ENCODE data around the gene CSTPP1. TPM values are rescaled to one million over a fixed set of nuclear protein-coding genes. Genes with fewer than 3 reads are reported as not detected.

CSTPP1 gene
- 10 to 100 TPM; 13.6 to 14.6 TPM for total RNA-seq

GRCh38 chr11:46936138-46937110 is at the start of gene CSTPP1:
Gene CSTPP1 (plus strand): TSS chr11:46936761. CDS start chr11:46936806, 45 bp downstream.

DNA sequence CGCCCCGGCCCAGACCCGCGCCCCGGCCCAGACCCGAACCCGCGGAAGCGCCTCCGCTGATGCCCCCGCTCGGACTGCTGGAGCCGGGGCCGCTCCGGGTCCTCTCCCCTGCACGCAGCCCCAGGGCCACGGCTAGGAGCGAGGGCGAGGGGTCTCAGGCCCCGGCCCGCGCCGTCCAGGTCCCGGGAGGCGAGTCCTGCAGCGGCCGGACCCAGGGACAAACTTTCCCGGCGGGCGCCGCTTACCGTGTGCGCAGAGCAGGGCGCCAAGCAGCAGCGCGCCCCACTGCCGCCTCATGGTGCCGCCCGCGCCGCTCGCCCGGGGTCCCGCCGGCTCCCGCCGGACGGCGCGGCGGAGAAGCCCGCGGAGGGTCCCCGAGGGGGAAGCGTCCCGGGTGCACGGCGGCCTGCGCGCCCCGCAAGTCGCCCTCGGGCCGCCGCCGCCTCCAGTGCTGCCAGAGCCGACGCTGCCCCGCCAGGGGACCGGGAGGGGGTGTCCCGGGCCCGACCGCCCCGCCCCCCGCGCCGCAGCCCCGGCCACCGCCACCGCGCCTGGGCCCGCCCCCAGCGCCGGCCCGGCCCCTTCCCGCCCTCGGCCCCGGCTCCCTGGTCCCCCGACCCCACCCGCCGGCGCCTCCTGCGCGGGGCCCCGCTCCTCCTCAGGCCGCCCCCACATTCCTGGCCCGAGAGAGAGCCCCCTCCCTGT is 18.3 kb upstream of the CSTPP1 start, which contains the start of gene LRP4:
Gene LRP4, minus strand, starts transcription at position 468 of the 705 bp plus-strand sequence. Its CDS starts 171 bp downstream, at position 297.

DNA sequence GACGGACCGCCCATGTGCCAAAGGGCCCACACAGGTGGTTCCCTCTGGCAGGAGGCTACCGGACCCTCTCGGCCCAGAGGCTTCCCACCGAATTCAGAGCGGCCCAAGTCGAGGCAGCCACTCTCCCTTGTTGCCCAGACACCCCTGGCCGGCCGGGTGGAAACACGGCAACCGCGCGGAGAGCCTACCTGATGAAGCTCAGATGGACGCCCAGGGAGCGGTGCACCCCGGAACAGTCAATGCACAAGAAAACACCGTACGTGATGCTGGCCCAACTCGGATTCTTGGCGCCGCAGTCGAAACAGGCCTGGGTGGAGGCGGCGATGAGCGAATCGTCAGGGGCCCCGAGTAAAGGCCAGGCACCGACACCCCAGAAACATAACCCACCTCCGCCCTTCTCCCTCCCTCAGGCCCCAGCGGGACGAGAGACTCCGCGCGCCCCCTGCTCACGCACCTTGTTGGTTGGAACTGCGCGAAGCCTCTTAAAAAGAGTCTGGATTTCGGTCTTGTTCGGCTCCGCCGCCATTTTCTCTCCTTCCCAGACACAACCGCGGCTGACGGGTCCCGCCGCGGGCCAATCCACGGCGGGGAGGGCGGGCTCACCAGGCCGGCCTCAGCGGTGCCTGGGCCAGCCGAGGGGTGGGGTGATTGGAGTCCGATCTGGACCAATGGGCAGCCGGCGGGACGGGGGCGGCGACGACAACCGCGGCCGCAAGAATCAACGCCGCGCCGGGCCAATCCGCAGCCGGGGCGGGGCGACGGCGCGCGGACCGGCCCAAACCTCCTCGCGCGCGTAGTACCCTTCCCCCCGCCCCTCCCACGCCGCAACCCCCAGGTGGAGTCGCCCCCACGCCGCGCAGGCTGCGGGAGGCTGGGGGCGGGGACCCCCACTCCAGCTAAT is 240.0 kb downstream of the CSTPP1 start, which contains the start of gene ARFGAP2:
Gene ARFGAP2, minus strand, starts transcription at position 552 of the 901 bp plus-strand sequence. Its CDS starts 26 bp downstream, at position 526.

DNA sequence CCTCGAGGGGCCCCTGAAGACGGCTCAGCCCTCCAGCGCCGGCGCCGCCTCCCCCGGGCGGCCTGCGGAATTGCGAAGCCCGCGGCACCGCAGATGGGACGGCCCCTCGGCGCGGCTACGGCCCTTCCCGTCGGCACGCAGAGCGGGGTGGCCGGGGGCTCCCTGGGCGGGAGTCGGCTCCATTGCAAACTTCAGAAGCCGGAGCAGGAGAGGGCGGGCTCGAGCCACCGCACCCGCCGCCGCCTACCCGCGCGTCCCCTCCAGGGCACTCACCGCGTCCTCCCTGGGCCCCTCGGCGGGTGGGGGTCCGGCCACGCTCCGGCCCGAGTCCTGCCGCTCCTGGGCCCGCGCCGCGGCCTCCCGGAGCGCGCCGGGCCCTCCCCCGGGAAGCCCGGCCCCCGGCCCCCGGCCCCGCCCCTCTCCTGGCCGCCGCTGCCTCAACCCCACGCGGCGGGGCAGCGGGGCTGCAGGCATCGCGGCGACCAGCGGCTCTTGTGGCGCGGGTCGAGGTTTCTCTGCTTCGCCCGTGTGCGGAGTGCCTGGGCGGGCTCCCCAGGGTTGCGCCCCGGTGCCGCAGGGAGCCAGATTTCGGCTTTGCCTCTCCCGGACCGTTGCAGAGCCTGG is 249.6 kb downstream of the CSTPP1 start, which contains the start of gene PACSIN3:
Gene PACSIN3, minus strand, starts transcription at position 359 of the 624 bp plus-strand sequence. CDS start 3,707 bp downstream, outside the sequence.

Small RNA genes lying within 50 kb of the gene (microRNA-seq; reads per million reads assigned to microRNA genes)
- not detected for gene MIR6745 (ENCODE audit: borderline microRNAs expressed, borderline replicate concordance)

Other genes with a start within 250 kb of the CSTPP1 start
- 10 to 100 TPM; 76.9 to 82.3 TPM for gene ARHGAP1, start 236.1 kb upstream of the CSTPP1 start, total RNA-seq
- 10 to 100 TPM; 13.2 to 16.3 TPM for gene ZNF408, start 235.7 kb upstream of the CSTPP1 start, total RNA-seq
- gene F2, start 217.5 kb upstream of the CSTPP1 start, total RNA-seq = not detected
- 100 to 1,000 TPM; 124 to 140 TPM for gene CKAP5, start 90.5 kb upstream of the CSTPP1 start, total RNA-seq
- under 1 TPM; 0.15 to 0.24 TPM for gene LRP4, start 18.2 kb upstream of the CSTPP1 start, total RNA-seq
- gene ARFGAP2, start 240.1 kb downstream of the CSTPP1 start, total RNA-seq = 10 to 100 TPM; 95.2 to 97.7 TPM
- 1 to 10 TPM; 2.3 to 3.5 TPM for gene PACSIN3, start 249.7 kb downstream of the CSTPP1 start, total RNA-seq

Data from activated naive CD4-positive, alpha-beta T cell treated with anti-CD3 and anti-CD28 coated beads, Interleukin-2, amount 10 ng/mL, durations not matched to agents 5 hours and 36 hours (primary cell).